GM12878 (cell line): ENCODE data around the gene HDAC2. TPM values are rescaled to one million over a fixed set of nuclear protein-coding genes. Genes with fewer than 3 reads are reported as not detected.

Source experiments
- ATF7 ChIP-seq: fragments of 450-650 bp; IDR thresholded peaks from 2 replicates; pipeline ENCODE4 v1.6.1; 2016; ENCODE audit warnings: low read depth, mild to moderate bottlenecking
- BMI1 ChIP-seq: fragments of 450-650 bp; IDR thresholded peaks from 2 replicates; pipeline ENCODE4 v1.6.1; 2016; ENCODE audit warnings: mild to moderate bottlenecking, moderate library complexity, borderline replicate concordance
- EP300 ChIP-seq, 2 experiments: fragments of 150-350 bp in 1 of 2; IDR thresholded peaks; 2 replicates each; pipeline ENCODE4 v1.6.1; 2011 to 2012; ENCODE audit warnings: low read depth in 2 of 2, low read length in 2 of 2, borderline replicate concordance in 1 of 2, improper control_type of control experiment in 1 of 2, inconsistent platforms in 1 of 2; ENCODE audit not compliant: control insufficient read depth in 1 of 2
- NBN ChIP-seq: fragments of 450-650 bp; IDR thresholded peaks from 2 replicates; pipeline ENCODE4 v1.6.1; 2016
- ZBTB4 ChIP-seq: fragments of 450-650 bp; formaldehyde crosslinking; IDR thresholded peaks from 2 replicates; pipeline ENCODE4 v1.4.0; 2022; ENCODE audit warnings: mild to moderate bottlenecking, moderate library complexity
- polyA plus RNA-seq, 11 experiments: library from polyadenylated mRNA; depleted of rRNA in 4 of 11; unstranded in 6 of 11; stranded (reverse) in 5 of 11; fragments of >200 nt; fragmentation: Nextera tagmentation in 4 of 11; fragmentation: Illumina TruSeq in 1 of 11; extraction: Ambion mirVana in 4 of 11; extraction: Trizol in 1 of 11; gene quantifications; 1 replicate in 1 of 11; 2 replicates in 10 of 11; pipeline versions ENCODE4 v1.2.1 to v1.2.3, GENCODE V29; 2011 to 2016; ENCODE audit warnings: inconsistent platforms in 2 of 11, missing spikeins in 2 of 11, low read depth in 1 of 11
- total RNA-seq, 4 experiments: library from RNA; depleted of rRNA in 3 of 4; stranded (reverse); fragments of >200 nt in 3 of 4; fragmentation: Illumina TruSeq in 1 of 4; extraction: Trizol in 1 of 4; gene quantifications; 2 replicates each; pipeline versions ENCODE4 v1.2.1 to v1.2.3, GENCODE V29; 2013 to 2021
- TF ChIP-seq, protein P1 (sequence below): fragments of 450-650 bp; IDR thresholded peaks from 2 replicates; pipeline ENCODE4 v1.6.1; 2017; ENCODE audit warnings: low read depth, mild to moderate bottlenecking, moderate library complexity

HDAC2 gene
- total and polyA plus RNA-seq, 10 of the 15 experiments (the other 5 are each of a cell fraction or from before 2014, with no cell fraction given): 40.4 to 210 (median 114) TPM

DNA sequence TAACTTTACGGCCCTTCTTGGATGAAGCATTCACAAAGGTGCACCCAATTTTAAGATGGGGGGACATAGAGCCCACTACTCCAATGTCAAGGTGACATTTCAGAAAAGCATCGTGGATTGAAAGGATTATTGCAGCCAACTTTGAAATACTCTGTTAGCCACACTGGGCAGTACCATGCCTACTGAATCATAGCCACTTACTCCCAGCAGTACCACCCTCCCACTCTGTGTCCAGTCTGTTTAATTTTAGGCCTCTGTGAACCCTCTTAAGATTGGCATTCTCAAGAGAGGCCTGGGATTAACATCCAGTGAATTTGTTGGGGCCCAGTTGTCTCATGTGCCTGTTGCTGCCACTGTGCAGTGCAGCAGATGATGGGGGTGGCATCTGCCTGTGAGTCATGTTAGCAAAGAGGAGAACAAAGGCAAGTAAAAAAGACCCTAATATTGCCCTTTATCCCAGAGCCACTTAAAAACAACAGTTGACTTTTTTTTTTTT is 11.2 kb upstream of the HDAC2 start (continued):
- TF ChIP-seq, protein P1, sequence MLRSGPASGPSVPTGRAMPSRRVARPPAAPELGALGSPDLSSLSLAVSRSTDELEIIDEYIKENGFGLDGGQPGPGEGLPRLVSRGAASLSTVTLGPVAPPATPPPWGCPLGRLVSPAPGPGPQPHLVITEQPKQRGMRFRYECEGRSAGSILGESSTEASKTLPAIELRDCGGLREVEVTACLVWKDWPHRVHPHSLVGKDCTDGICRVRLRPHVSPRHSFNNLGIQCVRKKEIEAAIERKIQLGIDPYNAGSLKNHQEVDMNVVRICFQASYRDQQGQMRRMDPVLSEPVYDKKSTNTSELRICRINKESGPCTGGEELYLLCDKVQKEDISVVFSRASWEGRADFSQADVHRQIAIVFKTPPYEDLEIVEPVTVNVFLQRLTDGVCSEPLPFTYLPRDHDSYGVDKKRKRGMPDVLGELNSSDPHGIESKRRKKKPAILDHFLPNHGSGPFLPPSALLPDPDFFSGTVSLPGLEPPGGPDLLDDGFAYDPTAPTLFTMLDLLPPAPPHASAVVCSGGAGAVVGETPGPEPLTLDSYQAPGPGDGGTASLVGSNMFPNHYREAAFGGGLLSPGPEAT: no peak
- TF ChIP-seq NBN (no peak), BMI1 (no peak), ATF7 (no peak), EP300 (IDR thresholded peaks at IDR 0.05; ENCODE audit: borderline replicate concordance in 1 of 2, control insufficient read depth in 1 of 2, low read depth in 2 of 2, low read length in 2 of 2) (no peak), ZBTB4 (CRISPR knock-in tag) (no peak)
